Measurements from ENCODE around the gene SIPA1L3.

DNA sequence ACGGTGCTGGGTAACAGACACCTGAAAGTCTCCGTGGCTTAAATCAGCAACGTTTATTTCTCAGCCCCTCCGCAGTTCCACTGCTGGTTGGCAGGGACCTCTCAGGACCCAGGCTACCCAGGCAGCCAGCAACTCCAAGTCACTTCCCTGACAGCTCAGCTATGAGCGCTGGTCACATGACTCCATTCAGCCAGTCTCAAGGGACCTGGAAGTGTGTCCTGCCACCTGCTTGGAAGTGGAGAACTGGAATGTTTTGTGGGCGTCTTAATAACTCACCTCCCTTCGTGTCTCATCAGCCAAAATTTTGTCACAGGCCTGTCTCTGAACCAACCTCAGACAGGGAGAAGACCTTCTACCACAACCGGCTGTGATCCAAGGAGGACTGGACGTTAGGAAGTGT, 244.2 kb downstream of the SIPA1L3 start:
- TF ChIP-seq, protein P1, sequence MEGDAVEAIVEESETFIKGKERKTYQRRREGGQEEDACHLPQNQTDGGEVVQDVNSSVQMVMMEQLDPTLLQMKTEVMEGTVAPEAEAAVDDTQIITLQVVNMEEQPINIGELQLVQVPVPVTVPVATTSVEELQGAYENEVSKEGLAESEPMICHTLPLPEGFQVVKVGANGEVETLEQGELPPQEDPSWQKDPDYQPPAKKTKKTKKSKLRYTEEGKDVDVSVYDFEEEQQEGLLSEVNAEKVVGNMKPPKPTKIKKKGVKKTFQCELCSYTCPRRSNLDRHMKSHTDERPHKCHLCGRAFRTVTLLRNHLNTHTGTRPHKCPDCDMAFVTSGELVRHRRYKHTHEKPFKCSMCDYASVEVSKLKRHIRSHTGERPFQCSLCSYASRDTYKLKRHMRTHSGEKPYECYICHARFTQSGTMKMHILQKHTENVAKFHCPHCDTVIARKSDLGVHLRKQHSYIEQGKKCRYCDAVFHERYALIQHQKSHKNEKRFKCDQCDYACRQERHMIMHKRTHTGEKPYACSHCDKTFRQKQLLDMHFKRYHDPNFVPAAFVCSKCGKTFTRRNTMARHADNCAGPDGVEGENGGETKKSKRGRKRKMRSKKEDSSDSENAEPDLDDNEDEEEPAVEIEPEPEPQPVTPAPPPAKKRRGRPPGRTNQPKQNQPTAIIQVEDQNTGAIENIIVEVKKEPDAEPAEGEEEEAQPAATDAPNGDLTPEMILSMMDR (IDR thresholded peaks at IDR 0.05; ENCODE audit: low read length): no peak
- TF ChIP-seq EZH2 (optimal IDR thresholded peaks at IDR 0.05; ENCODE audit: low read depth, low read length): no peak
